Bronchial epithelial cell (primary cell): ENCODE results near the gene HENMT1. TPM values are rescaled to one million over a fixed set of nuclear protein-coding genes. Genes with fewer than 3 reads are reported as not detected.
A peak's percentile ranks its signal among the peaks of the same experiment; 100 is the strongest.

ENCODE experiments used
- DNase-seq: peaks from one replicate; pipeline ENCODE4 v3.0.0-alpha.2; 2010; ENCODE audit warnings: low read depth
- FAIRE-seq: peaks from 2 replicates; lab custom pipeline; 2011; peaks lifted over from hg19 to GRCh38; lab: Jason Lieb, UNC
- H3K27me3 ChIP-seq: 2 replicates; pipeline ENCODE4 v1.5.1; 2011; ENCODE audit warnings: low read length; ENCODE audit not compliant: control insufficient read depth, insufficient read depth
- H3K36me3 ChIP-seq: 2 replicates; pipeline ENCODE4 v1.5.1; 2011; ENCODE audit warnings: low read length; ENCODE audit not compliant: control insufficient read depth, insufficient read depth
- H3K4me3 ChIP-seq: 2 replicates; pipeline ENCODE4 v1.5.1; 2011; ENCODE audit warnings: mild to moderate bottlenecking, low read depth, low read length, control low read depth
- CTCF ChIP-seq: IDR thresholded peaks from 2 replicates; pipeline ENCODE4 v1.5.1; 2011; ENCODE audit warnings: mild to moderate bottlenecking, moderate library complexity, low read length, control low read depth, inconsistent platforms; ENCODE audit not compliant: insufficient read depth, severe bottlenecking
- total RNA-seq: library from RNA; depleted of rRNA; stranded (reverse); fragments of >200 nt; gene quantifications from 2 replicates; pipeline ENCODE4 v1.2.1, GENCODE V29; 2014

HENMT1 gene
- total RNA-seq, 1 donor from 2014 or later: 1.1 TPM

- no peak for TF ChIP-seq CTCF
- FAIRE-seq: no peak
- Histone ChIP-seq H3K4me3 (no peak overlapping the region), H3K27me3 (no peaks in the 10 kb centered on the region), H3K36me3 (peaks cover 12% of the 10 kb centered on the region)
- DNase-seq: no peak
Observed at GRCh38 chr1:108701176-108701849, 40.4 kb upstream of the HENMT1 start.

- peaks cover 14% of the 10 kb centered on the region for H3K36me3 ChIP-seq
- TF ChIP-seq CTCF: no peak
- FAIRE-seq (no peak), DNase-seq (no peak)
- H3K27me3 ChIP-seq: no peaks in the 10 kb centered on the region
- H3K4me3 ChIP-seq: no peak overlapping the region
Observed at GRCh38 chr1:108699375-108700332, 38.8 kb upstream of the HENMT1 start.

- TF ChIP-seq CTCF: no peak
- no peaks in the 10 kb centered on the region for H3K27me3 ChIP-seq
- peaks cover 14% of the 10 kb centered on the region for H3K36me3 ChIP-seq
- no peak overlapping the region for H3K4me3 ChIP-seq
- DNase-seq (no peak), FAIRE-seq (no peak)
Observed at GRCh38 chr1:108695535-108695934, 34.6 kb upstream of the HENMT1 start.

- FAIRE-seq (no peak), DNase-seq (peak; percentile 70)
- H3K27me3 ChIP-seq: no peaks in the 10 kb centered on the region
- peak; percentile 50 for TF ChIP-seq CTCF
- peak overlapping the region; percentile 71 for H3K4me3 ChIP-seq
- H3K36me3 ChIP-seq: peaks cover 7% of the 10 kb centered on the region
Observed at GRCh38 chr1:108692724-108693655, 32.1 kb upstream of the HENMT1 start.

GRCh38 chr1:108691942-108692723, 31.2 kb upstream of the HENMT1 start, which contains the start of gene PRPF38B:
TSS of gene PRPF38B (plus strand) at chr1:108692310. CDS start at chr1:108692592, 282 bp downstream.
- FAIRE-seq (no peak), DNase-seq (peak; percentile 82)
- H3K36me3 ChIP-seq: peaks cover 4% of the 10 kb centered on the region
- no peaks in the 10 kb centered on the region for H3K27me3 ChIP-seq
- H3K4me3 ChIP-seq: peak within 1 kb of the TSS; percentile 71
- no peak for TF ChIP-seq CTCF
